ENCODE measurements around the gene REPS2.

The REPS2 gene

GRCh38 chrX:17030580-17031270 lies 84.3 kb downstream of the REPS2 start:
- H2BK5ac ChIP-seq (ENCODE audit: low read depth, low read length, poor library complexity, severe bottlenecking) = no peak overlapping the region
- H3K18ac ChIP-seq (ENCODE audit: low read depth in 1 of 2, low read length in 2 of 2) = no peak overlapping the region
- no peak for DNase-seq
- H2AK5ac ChIP-seq (ENCODE audit: low read length, severe bottlenecking) = no peak overlapping the region
- no peak overlapping the region for H3K4ac ChIP-seq (ENCODE audit: low read depth in 1 of 2, low read length in 2 of 2)
- no peak overlapping the region for H3K23ac ChIP-seq (ENCODE audit: low read length in 2 of 2)
- no peaks in the 10 kb centered on the region for H3K79me1 ChIP-seq (replicated peaks; ENCODE audit: low read length, poor library complexity, severe bottlenecking)
- H2BK15ac ChIP-seq (ENCODE audit: low read depth, poor library complexity, severe bottlenecking) = no peak overlapping the region
- no peak overlapping the region for H3K14ac ChIP-seq (ENCODE audit: low read length in 2 of 2)
- no peaks in the 10 kb centered on the region for H3K4me1 ChIP-seq (ENCODE audit: control insufficient read depth, insufficient read depth, low read depth, low read length)
- no peak overlapping the region for H3K27ac ChIP-seq (ENCODE audit: low read length, poor library complexity, severe bottlenecking)
- H3K36me3 ChIP-seq (ENCODE audit: control insufficient read depth in 1 of 2, insufficient read depth in 2 of 2, low read depth in 1 of 2, low read length in 2 of 2) = no peaks in the 10 kb centered on the region
- no peak overlapping the region for H3K4me2 ChIP-seq (ENCODE audit: low read length, poor library complexity, severe bottlenecking)
- H3K27me3 ChIP-seq (ENCODE audit: control insufficient read depth in 1 of 2, insufficient read depth in 1 of 2, low read length in 2 of 2) = peaks cover 0 to 42% of the 10 kb centered on the region in 2 experiments
- H4K8ac ChIP-seq (ENCODE audit: low read length) = no peak overlapping the region
- no peak overlapping the region for H2BK120ac ChIP-seq (ENCODE audit: low read depth, low read length)
- H2AFZ ChIP-seq (ENCODE audit: low read depth, low read length) = no peak overlapping the region
- H2BK12ac ChIP-seq (ENCODE audit: low read length in 2 of 2) = no peak overlapping the region
- no peak overlapping the region for H3K9ac ChIP-seq (ENCODE audit: low read length)
- WGBS = 58% methylated on average over 2 of the region's 3 CpGs
- no peak overlapping the region for H3K4me3 ChIP-seq (ENCODE audit: insufficient read depth in 1 of 2, low read depth in 1 of 2, low read length in 2 of 2)
- H3K9me3 ChIP-seq (ENCODE audit: control insufficient read depth, low read length) = no peaks in the 10 kb centered on the region
- H4K91ac ChIP-seq (ENCODE audit: low read length) = no peak overlapping the region

GRCh38 chrX:17031827-17032226 lies 85.4 kb downstream of the REPS2 start:
- DNase-seq = no peak
- no peak overlapping the region for H2AFZ ChIP-seq (ENCODE audit: low read depth, low read length)
- no peaks in the 10 kb centered on the region for H3K79me1 ChIP-seq (replicated peaks; ENCODE audit: low read length, poor library complexity, severe bottlenecking)
- no peak overlapping the region for H2BK120ac ChIP-seq (ENCODE audit: low read depth, low read length)
- H3K4me3 ChIP-seq (ENCODE audit: insufficient read depth in 1 of 2, low read depth in 1 of 2, low read length in 2 of 2) = no peak overlapping the region
- no peak overlapping the region for H2BK15ac ChIP-seq (ENCODE audit: low read depth, poor library complexity, severe bottlenecking)
- no peak overlapping the region for H4K91ac ChIP-seq (ENCODE audit: low read length)
- no peak overlapping the region for H2BK12ac ChIP-seq (ENCODE audit: low read length in 2 of 2)
- H3K18ac ChIP-seq (ENCODE audit: low read depth in 1 of 2, low read length in 2 of 2) = no peak overlapping the region
- no peak overlapping the region for H4K8ac ChIP-seq (ENCODE audit: low read length)
- no peaks in the 10 kb centered on the region for H3K36me3 ChIP-seq (ENCODE audit: control insufficient read depth in 1 of 2, insufficient read depth in 2 of 2, low read depth in 1 of 2, low read length in 2 of 2)
- no peaks in the 10 kb centered on the region for H3K9me3 ChIP-seq (ENCODE audit: control insufficient read depth, low read length)
- no peak overlapping the region for H3K14ac ChIP-seq (ENCODE audit: low read length in 2 of 2)
- no peak overlapping the region for H2AK5ac ChIP-seq (ENCODE audit: low read length, severe bottlenecking)
- H3K23ac ChIP-seq (ENCODE audit: low read length in 2 of 2) = no peak overlapping the region
- no peak overlapping the region for H3K9ac ChIP-seq (ENCODE audit: low read length)
- H3K27me3 ChIP-seq (ENCODE audit: control insufficient read depth in 1 of 2, insufficient read depth in 1 of 2, low read length in 2 of 2) = peaks cover 0 to 34% of the 10 kb centered on the region in 2 experiments
- H3K27ac ChIP-seq (ENCODE audit: low read length, poor library complexity, severe bottlenecking) = peak overlapping the region; percentile 38
- no peak overlapping the region for H2BK5ac ChIP-seq (ENCODE audit: low read depth, low read length, poor library complexity, severe bottlenecking)
- no peaks in the 10 kb centered on the region for H3K4me1 ChIP-seq (ENCODE audit: control insufficient read depth, insufficient read depth, low read depth, low read length)
- no peak overlapping the region for H3K4ac ChIP-seq (ENCODE audit: low read depth in 1 of 2, low read length in 2 of 2)
- H3K4me2 ChIP-seq (ENCODE audit: low read length, poor library complexity, severe bottlenecking) = no peak overlapping the region

GRCh38 chrX:17032351-17032750 lies 85.9 kb downstream of the REPS2 start:
- H3K4me1 ChIP-seq (ENCODE audit: control insufficient read depth, insufficient read depth, low read depth, low read length) = no peaks in the 10 kb centered on the region
- no peaks in the 10 kb centered on the region for H3K9me3 ChIP-seq (ENCODE audit: control insufficient read depth, low read length)

DNA sequence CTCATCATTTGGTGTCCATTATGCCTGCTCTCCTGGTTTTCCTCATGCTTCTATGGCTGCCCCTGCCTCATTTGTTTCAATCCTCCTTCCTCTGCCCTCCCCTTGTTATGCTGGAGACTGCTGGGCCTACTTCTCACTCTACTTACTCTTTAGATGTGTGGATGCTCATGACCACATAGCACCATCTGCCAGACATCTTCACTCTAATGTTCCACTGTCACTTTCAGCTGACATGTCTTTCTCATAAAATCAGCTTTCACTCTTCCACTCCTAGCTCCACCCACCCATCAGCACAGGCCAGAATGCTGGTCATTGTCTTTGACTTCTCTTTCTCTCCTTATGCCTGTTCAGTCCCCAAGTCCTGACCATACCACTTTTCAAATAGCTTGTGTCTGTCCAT lies 86.8 kb downstream of the REPS2 start:
- Histone ChIP-seq H3K9ac (ENCODE audit: low read length) (no peak overlapping the region), H2AFZ (ENCODE audit: low read depth, low read length) (no peak overlapping the region), H4K8ac (ENCODE audit: low read length) (no peak overlapping the region), H3K4me3 (ENCODE audit: insufficient read depth in 1 of 2, low read depth in 1 of 2, low read length in 2 of 2) (no peak overlapping the region), H2AK5ac (ENCODE audit: low read length, severe bottlenecking) (no peak overlapping the region), H4K91ac (ENCODE audit: low read length) (no peak overlapping the region), H3K79me1 (replicated peaks; ENCODE audit: low read length, poor library complexity, severe bottlenecking) (no peaks in the 10 kb centered on the region), H2BK15ac (ENCODE audit: low read depth, poor library complexity, severe bottlenecking) (no peak overlapping the region), H3K27ac (ENCODE audit: low read length, poor library complexity, severe bottlenecking) (no peak overlapping the region), H3K23ac (ENCODE audit: low read length in 2 of 2) (no peak overlapping the region), H3K14ac (ENCODE audit: low read length in 2 of 2) (no peak overlapping the region), H2BK5ac (ENCODE audit: low read depth, low read length, poor library complexity, severe bottlenecking) (no peak overlapping the region), H3K9me3 (ENCODE audit: control insufficient read depth, low read length) (no peaks in the 10 kb centered on the region), H2BK12ac (ENCODE audit: low read length in 2 of 2) (no peak overlapping the region), H3K4me1 (ENCODE audit: control insufficient read depth, insufficient read depth, low read depth, low read length) (no peaks in the 10 kb centered on the region), H2BK120ac (ENCODE audit: low read depth, low read length) (no peak overlapping the region), H3K36me3 (ENCODE audit: control insufficient read depth in 1 of 2, insufficient read depth in 2 of 2, low read depth in 1 of 2, low read length in 2 of 2) (no peaks in the 10 kb centered on the region), H3K4ac (ENCODE audit: low read depth in 1 of 2, low read length in 2 of 2) (no peak overlapping the region), H3K4me2 (ENCODE audit: low read length, poor library complexity, severe bottlenecking) (no peak overlapping the region), H3K27me3 (ENCODE audit: control insufficient read depth in 1 of 2, insufficient read depth in 1 of 2, low read length in 2 of 2) (peaks cover 0 to 36% of the 10 kb centered on the region in 2 experiments), H3K18ac (ENCODE audit: low read depth in 1 of 2, low read length in 2 of 2) (no peak overlapping the region)
- no peak for DNase-seq

More at GRCh38 chrX:17032351-17032750, 85.9 kb downstream of the REPS2 start:
- Histone ChIP-seq H2AFZ (ENCODE audit: low read depth, low read length) (no peak overlapping the region), H3K4ac (ENCODE audit: low read depth in 1 of 2, low read length in 2 of 2) (no peak overlapping the region), H2BK15ac (ENCODE audit: low read depth, poor library complexity, severe bottlenecking) (no peak overlapping the region), H3K14ac (ENCODE audit: low read length in 2 of 2) (no peak overlapping the region), H3K36me3 (ENCODE audit: control insufficient read depth in 1 of 2, insufficient read depth in 2 of 2, low read depth in 1 of 2, low read length in 2 of 2) (no peaks in the 10 kb centered on the region), H2BK120ac (ENCODE audit: low read depth, low read length) (no peak overlapping the region), H3K27me3 (ENCODE audit: control insufficient read depth in 1 of 2, insufficient read depth in 1 of 2, low read length in 2 of 2) (peaks cover 0 to 29% of the 10 kb centered on the region in 2 experiments), H3K27ac (ENCODE audit: low read length, poor library complexity, severe bottlenecking) (no peak overlapping the region), H3K79me1 (replicated peaks; ENCODE audit: low read length, poor library complexity, severe bottlenecking) (no peaks in the 10 kb centered on the region), H3K23ac (ENCODE audit: low read length in 2 of 2) (no peak overlapping the region), H2BK12ac (ENCODE audit: low read length in 2 of 2) (no peak overlapping the region), H4K8ac (ENCODE audit: low read length) (no peak overlapping the region), H3K18ac (ENCODE audit: low read depth in 1 of 2, low read length in 2 of 2) (no peak overlapping the region), H4K91ac (ENCODE audit: low read length) (no peak overlapping the region), H2AK5ac (ENCODE audit: low read length, severe bottlenecking) (no peak overlapping the region), H2BK5ac (ENCODE audit: low read depth, low read length, poor library complexity, severe bottlenecking) (no peak overlapping the region), H3K4me2 (ENCODE audit: low read length, poor library complexity, severe bottlenecking) (no peak overlapping the region), H3K4me3 (ENCODE audit: insufficient read depth in 1 of 2, low read depth in 1 of 2, low read length in 2 of 2) (no peak overlapping the region), H3K9ac (ENCODE audit: low read length) (no peak overlapping the region)
- no peak for DNase-seq
- WGBS = 70% methylated on average over 2 of the region's 4 CpGs

Data from mesenchymal stem cell (in vitro differentiated cells and primary cell).